Caco-2 (cell line): Measurements from ENCODE around the gene SIRT7. TPM values are rescaled to one million over a fixed set of nuclear protein-coding genes. Genes with fewer than 3 reads are reported as not detected.

Experiments
- BruUV-seq: library from RNA; stranded (reverse); fragments of 400-500 nt; replicated peaks from 2 replicates; lab custom pipeline; 2021; lab: Mats Ljungman, UMichigan
- CTCF ChIA-PET: fragments of 300-600 bp; sonication (Branson Sonifier 250); formaldehyde crosslinking; loops from one replicate; lab custom pipeline; 2022; ENCODE audit warnings: antibody characterized with exemption; lab: Charles Lee
- POLR2A ChIA-PET: fragments of 300-600 bp; sonication (Branson Sonifier 250); formaldehyde crosslinking; loops from one replicate; lab custom pipeline; 2022; ENCODE audit warnings: antibody characterized with exemption; lab: Charles Lee
- DNase-seq, 2 experiments: peaks; one replicate each; pipeline versions ENCODE4 v3.0.0 to v3.0.0-alpha.2; 2020 to 2022
- H3K27me3 ChIP-seq: replicated peaks from 2 replicates; pipeline ENCODE4 v1.6.0; 2011; ENCODE audit warnings: low read length; ENCODE audit not compliant: control insufficient read depth, insufficient read depth
- H3K36me3 ChIP-seq: 2 replicates; pipeline ENCODE4 v1.5.1; 2011; ENCODE audit warnings: low read length; ENCODE audit not compliant: control insufficient read depth, insufficient read depth
- H3K4me1 ChIP-seq: fragments of 250-450 bp; sonication (Bioruptor Pico); 2 replicates; pipeline ENCODE4 v1.5.1; 2020; ENCODE audit warnings: mild to moderate bottlenecking
- H3K4me3 ChIP-seq: 2 replicates; pipeline ENCODE4 v1.5.1; 2011; ENCODE audit warnings: low read depth, mild to moderate bottlenecking, control low read depth, low read length
- H3K9me3 ChIP-seq: fragments of 250-450 bp; sonication (Bioruptor Pico); 2 replicates; pipeline ENCODE4 v1.5.1; 2020; ENCODE audit warnings: mild to moderate bottlenecking, moderate library complexity
- H3K27ac Mint-ChIP-seq: one replicate; pipeline ENCODE4 v1.8.0; 2022; ENCODE audit warnings: mixed read lengths; ENCODE audit not compliant: unreplicated experiment
- H3K27me3 Mint-ChIP-seq: one replicate; pipeline ENCODE4 v1.8.0; 2022; ENCODE audit warnings: mixed read lengths; ENCODE audit not compliant: insufficient read depth, unreplicated experiment
- H3K36me3 Mint-ChIP-seq: one replicate; pipeline ENCODE4 v1.8.0; 2022; ENCODE audit warnings: mild to moderate bottlenecking, mixed read lengths; ENCODE audit not compliant: insufficient read depth, unreplicated experiment
- H3K4me1 Mint-ChIP-seq: one replicate; pipeline ENCODE4 v1.8.0; 2022; ENCODE audit warnings: low read depth, mixed read lengths; ENCODE audit not compliant: unreplicated experiment
- H3K4me3 Mint-ChIP-seq: one replicate; pipeline ENCODE4 v1.8.0; 2022; ENCODE audit warnings: mild to moderate bottlenecking, moderate library complexity, mixed read lengths; ENCODE audit not compliant: unreplicated experiment
- H3K9me3 Mint-ChIP-seq: one replicate; pipeline ENCODE4 v1.8.0; 2022; ENCODE audit warnings: mixed read lengths; ENCODE audit not compliant: unreplicated experiment
- CTCF ChIP-seq, 2 experiments: fragments of 200-600 bp in 1 of 2; IDR thresholded peaks; 1 replicate in 1 of 2; 2 replicates in 1 of 2; pipeline versions ENCODE4 v1.5.1 to v1.8.0; 2011 to 2022; ENCODE audit warnings: antibody characterized with exemption in 1 of 2, control low read depth in 1 of 2, inconsistent platforms in 1 of 2, low read depth in 1 of 2, low read length in 1 of 2, mild to moderate bottlenecking in 1 of 2, moderate library complexity in 1 of 2; ENCODE audit not compliant: insufficient read depth in 1 of 2, severe bottlenecking in 1 of 2, unreplicated experiment in 1 of 2
- intact Hi-C: fragments of 100-400 bp; cut with micrococcal nuclease; formaldehyde crosslinking; loops from one replicate; pipeline ENCODE4 v1.10.0; 2022; ENCODE audit not compliant: unreplicated experiment
- total RNA-seq: library from RNA; stranded (reverse); gene quantifications from 2 replicates; pipeline ENCODE4 v1.2.3, GENCODE V29; 2022

SIRT7 gene
- total RNA-seq, 1 experiment from 2014 or later = 55.6 TPM

- Mint-ChIP-seq H3K4me1 (peaks cover 16% of the 10 kb centered on the region), H3K9me3 (no peaks in the 10 kb centered on the region), H3K36me3 (peaks cover 96% of the 10 kb centered on the region), H3K27me3 (no peaks in the 10 kb centered on the region), H3K4me3 (peak overlapping the region; percentile 77), H3K27ac (peak overlapping the region; percentile 90)
- Histone ChIP-seq H3K36me3 (peaks cover 4% of the 10 kb centered on the region; the same call in 1 of the 2 replicates), H3K9me3 (no peaks in the 10 kb centered on the region), H3K4me1 (peaks cover 50% of the 10 kb centered on the region), H3K27me3 (no peaks in the 10 kb centered on the region), H3K4me3 (peak overlapping the region; percentile 81)
- BruUV-seq = no TSS peak
- POLR2A ChIA-PET = interaction anchor here (0.6 to 1.1 kb wide), 2 partner anchors 9 to 21 kb away, joined by 4 read pairs; partner anchors contain the start of gene P4HB
- intact Hi-C loops = loop anchor here (5.0 kb wide), 1 partner anchor 152 kb away; the partner anchor contains the start of genes CENPX and LRRC45
- TF ChIP-seq CTCF (IDR thresholded peaks at IDR 0.05; ENCODE audit: insufficient read depth in 1 of 2, low read depth in 1 of 2, low read length in 1 of 2, severe bottlenecking in 1 of 2, unreplicated experiment in 1 of 2) = no peak
- DNase-seq = peak in 1 of 2 experiments; percentile 54
- CTCF ChIA-PET = interaction anchor here (0.6 kb wide), 1 partner anchor 355 kb away, joined by 3 read pairs; no protein-coding TSS in a partner anchor
Observed at GRCh38 chr17:81870131-81870980, 47.6 kb downstream of the SIRT7 start.

- Mint-ChIP-seq H3K27ac (peak overlapping the region; percentile 90), H3K4me1 (peaks cover 16% of the 10 kb centered on the region), H3K36me3 (peaks cover 97% of the 10 kb centered on the region), H3K27me3 (no peaks in the 10 kb centered on the region), H3K9me3 (no peaks in the 10 kb centered on the region), H3K4me3 (peak overlapping the region; percentile 77)
- TF ChIP-seq CTCF (IDR thresholded peaks at IDR 0.05; ENCODE audit: insufficient read depth in 1 of 2, low read depth in 1 of 2, low read length in 1 of 2, severe bottlenecking in 1 of 2, unreplicated experiment in 1 of 2) = peak; percentile 54 to 74
- Histone ChIP-seq H3K36me3 (peaks cover 4% of the 10 kb centered on the region; the same call in 1 of the 2 replicates), H3K9me3 (no peaks in the 10 kb centered on the region), H3K4me3 (peak overlapping the region; percentile 81), H3K4me1 (peaks cover 50% of the 10 kb centered on the region), H3K27me3 (no peaks in the 10 kb centered on the region)
- peak; percentile 54 to 62 for DNase-seq
- POLR2A ChIA-PET = interaction anchor here (0.6 to 1.1 kb wide), 4 partner anchors 9 to 587 kb away, joined by 3 to 4 read pairs (median 4); partner anchors contain the start of gene P4HB
- intact Hi-C loops = loop anchor here (5.0 kb wide), 1 partner anchor 153 kb away; the partner anchor contains the start of genes CENPX and LRRC45
- CTCF ChIA-PET = interaction anchor here (0.8 to 1.0 kb wide), 2 partner anchors 158 to 168 kb away, joined by 3 to 4 read pairs; partner anchors contain the start of gene DCXR
- no TSS peak for BruUV-seq
Observed at GRCh38 chr17:81869221-81870130, 48.5 kb downstream of the SIRT7 start.
